HFF-Myc (cell line): ENCODE measurements around the gene ZNF473.

Source experiments
- DNase-seq: peaks from one replicate; pipeline ENCODE4 v3.0.0-alpha.2; 2011; ENCODE audit warnings: low read depth; ENCODE audit errors: extremely low read depth
- H3K4me3 ChIP-seq: replicated peaks from 2 replicates; pipeline ENCODE4 v1.5.1; 2011; ENCODE audit warnings: low read depth, mild to moderate bottlenecking, control low read depth, low read length
- TF ChIP-seq, protein P1 (sequence below): IDR thresholded peaks from 2 replicates; pipeline ENCODE4 v1.5.1; 2012; ENCODE audit warnings: mild to moderate bottlenecking, low read depth, low read length, control low read depth; ENCODE audit errors: missing control alignments

Gene ZNF473

DNA sequence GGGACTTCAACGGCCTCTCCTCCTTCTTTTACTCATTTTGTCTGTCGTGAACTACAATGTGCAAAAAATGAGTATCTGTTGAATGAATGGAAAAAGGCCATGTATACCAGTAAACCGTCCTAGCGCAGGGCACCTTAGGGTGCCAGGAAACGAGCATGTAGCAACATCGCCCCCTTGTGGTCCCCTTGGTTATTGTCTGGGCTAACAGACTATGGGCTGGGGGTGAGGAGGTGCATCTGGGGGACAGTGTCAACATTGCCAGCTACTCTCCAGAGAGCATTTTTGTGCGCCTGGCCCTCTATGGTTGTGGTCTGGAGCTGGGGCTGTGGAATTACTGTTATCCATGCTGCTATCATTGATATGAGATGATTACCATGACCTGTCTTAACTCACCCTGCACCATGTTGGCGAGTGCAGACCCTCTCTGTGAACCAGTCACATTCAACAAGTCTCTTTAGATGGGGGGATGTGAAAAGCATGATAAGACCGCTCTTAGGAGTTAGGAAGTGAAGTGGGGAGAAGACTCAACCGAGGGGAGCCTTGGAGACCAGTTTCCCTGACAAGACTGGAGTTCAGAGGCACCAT is 42.1 kb upstream of the ZNF473 start:
- no peak overlapping the region for H3K4me3 ChIP-seq
- TF ChIP-seq, protein P1, sequence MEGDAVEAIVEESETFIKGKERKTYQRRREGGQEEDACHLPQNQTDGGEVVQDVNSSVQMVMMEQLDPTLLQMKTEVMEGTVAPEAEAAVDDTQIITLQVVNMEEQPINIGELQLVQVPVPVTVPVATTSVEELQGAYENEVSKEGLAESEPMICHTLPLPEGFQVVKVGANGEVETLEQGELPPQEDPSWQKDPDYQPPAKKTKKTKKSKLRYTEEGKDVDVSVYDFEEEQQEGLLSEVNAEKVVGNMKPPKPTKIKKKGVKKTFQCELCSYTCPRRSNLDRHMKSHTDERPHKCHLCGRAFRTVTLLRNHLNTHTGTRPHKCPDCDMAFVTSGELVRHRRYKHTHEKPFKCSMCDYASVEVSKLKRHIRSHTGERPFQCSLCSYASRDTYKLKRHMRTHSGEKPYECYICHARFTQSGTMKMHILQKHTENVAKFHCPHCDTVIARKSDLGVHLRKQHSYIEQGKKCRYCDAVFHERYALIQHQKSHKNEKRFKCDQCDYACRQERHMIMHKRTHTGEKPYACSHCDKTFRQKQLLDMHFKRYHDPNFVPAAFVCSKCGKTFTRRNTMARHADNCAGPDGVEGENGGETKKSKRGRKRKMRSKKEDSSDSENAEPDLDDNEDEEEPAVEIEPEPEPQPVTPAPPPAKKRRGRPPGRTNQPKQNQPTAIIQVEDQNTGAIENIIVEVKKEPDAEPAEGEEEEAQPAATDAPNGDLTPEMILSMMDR, result peak; percentile 90
- DNase-seq, result no peak

DNA sequence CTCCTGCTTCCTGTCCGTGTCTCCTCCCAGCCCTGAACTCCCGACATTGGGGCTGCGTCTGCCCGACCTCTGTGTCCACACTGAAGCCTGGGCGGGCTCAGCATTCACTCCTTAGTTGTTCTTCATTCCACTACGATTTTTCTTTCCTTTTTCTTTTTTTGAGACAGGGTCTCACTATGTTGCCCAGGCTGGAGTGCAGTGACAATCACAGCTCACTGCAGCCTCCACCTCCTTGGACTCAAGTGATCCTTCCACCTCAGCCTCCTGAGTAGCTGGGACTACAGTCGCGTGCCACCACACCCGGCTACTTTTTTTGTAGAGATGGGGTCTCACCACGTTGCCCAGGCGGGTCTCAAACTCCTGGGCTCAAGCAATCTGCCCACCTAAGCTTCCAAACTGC is 41.3 kb upstream of the ZNF473 start:
- TF ChIP-seq, protein P1, result no peak
- no peak overlapping the region for H3K4me3 ChIP-seq
- no peak for DNase-seq

DNA sequence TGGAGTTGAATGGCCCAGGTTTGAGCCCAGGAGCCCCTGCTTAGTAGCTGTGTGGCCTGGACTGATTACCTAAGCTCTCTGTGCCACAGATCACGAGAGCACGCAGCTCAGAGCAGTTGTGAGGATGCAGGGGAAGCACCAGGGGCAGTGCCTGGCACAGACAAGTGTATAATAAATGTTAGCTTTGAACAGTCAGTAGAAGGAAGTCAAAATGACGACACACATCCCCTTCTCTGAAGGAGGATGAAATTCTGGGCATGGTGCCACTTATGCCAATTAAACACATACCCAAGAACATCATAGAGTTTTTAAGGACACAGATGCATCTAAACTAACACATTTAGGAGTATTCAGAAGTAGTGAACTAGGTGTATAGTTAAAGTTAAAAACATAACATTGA is 39.9 kb upstream of the ZNF473 start:
- TF ChIP-seq, protein P1, result no peak
- no peak for DNase-seq
- H3K4me3 ChIP-seq, result no peak overlapping the region

DNA sequence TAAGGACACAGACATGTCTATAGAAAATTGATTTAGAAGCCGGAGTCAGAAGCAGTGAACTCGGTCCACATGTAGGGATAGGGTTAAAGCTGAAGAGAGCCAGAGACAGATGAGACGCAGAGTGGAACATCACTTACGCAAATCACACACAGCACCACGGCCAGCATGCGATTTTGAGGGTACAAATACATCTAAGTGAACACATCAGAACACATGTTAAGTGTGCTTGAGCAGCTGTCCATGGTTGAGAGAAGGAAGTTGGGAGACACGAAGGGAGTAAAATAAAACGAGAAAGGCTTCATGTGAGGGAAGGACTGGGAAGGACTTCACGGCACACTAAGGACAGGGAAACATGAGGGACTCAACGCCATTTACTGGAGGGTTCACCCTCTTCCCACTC is 39.5 kb upstream of the ZNF473 start:
- no peak for DNase-seq
- TF ChIP-seq, protein P1, result no peak
- H3K4me3 ChIP-seq, result no peak overlapping the region

DNA sequence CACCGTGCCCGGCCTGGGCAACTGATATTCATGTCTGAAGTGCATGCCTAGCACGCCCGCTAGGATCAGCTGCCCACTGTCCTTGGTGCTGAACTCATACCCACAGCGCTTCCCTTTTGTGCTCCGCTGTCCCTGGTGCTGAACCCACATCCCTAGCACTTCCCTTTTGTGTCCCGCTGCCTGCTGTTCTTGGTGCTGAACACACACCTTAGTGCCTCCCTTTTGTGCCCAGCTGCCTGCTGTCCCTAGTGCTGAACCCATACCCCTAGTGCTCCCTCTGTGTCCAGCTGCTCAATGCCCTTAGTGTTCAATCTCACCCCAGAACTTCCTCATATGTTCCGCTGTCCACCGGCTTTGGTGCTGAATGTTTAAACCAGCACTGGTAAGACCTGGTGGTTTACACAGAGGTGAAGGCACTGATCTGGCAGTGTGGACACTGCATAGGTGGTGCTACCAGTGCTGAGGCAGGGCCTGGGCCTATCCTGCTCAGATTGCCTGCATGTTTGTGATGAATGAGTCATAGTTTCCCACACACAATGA is 38.6 kb upstream of the ZNF473 start:
- TF ChIP-seq, protein P1, result no peak
- DNase-seq, result peak; percentile 90
- no peak overlapping the region for H3K4me3 ChIP-seq

DNA sequence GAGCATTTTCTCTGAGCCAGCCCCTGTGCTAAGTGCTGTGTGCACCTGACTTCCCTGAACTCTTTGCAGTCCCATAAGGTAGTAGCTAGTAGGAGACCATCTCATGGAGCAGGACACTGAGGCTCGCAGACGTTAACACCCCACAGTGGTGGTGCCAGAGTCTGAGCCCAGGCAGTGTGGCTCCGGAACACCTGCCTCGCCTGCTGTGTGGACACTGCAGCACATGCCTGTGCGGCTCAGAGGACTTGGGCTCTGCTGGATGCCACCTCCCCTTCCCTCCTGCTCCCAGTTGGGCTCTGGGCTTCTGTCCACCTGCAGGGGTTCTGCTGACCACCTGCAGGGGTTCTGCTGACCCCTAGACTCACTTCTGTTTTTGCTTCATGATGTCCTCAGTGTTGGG is 37.8 kb upstream of the ZNF473 start:
- no peak for DNase-seq
- no peak overlapping the region for H3K4me3 ChIP-seq
- TF ChIP-seq, protein P1, result no peak

DNA sequence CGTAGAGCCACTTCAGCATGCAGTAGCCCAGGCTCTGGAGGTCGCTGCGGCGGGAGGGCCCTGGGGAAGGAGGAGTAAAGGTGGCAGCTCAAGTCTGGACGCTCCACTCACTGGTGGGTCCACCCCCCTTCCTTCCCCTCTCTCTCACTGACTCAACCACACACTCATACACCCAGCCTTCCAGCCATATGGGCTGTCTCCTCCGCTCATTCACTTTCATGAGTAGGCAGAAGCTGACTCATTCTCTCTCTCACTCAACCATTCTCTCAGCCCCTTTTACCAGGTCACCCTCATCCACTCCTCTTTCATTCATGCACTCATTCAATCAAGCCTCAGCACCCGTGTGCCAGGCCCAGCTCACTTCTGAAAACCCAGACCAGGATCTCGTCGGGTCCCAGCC is 37.4 kb upstream of the ZNF473 start:
- TF ChIP-seq, protein P1, result no peak
- DNase-seq, result no peak
- no peak overlapping the region for H3K4me3 ChIP-seq
